ENCODE data around the gene PPM1H.

DNA sequence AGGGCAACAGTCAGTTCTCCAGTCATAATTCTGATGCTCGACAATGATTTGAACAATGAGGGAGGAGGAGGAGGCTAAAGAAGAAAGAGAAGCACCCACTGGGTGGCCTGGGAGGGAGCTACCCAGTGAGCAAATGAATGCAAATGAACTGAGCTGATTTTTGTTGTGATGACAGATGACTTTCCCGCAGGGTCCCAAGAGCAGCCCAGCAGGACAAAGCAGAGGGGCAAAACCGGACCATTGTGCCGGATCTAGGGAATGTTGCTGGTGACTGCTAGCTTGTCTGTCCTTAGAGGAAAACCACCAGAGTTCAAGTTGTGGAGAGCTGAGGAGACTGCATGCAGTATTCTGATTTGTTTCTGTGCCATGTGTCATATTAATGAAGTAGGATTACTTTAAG lies 305.5 kb downstream of the PPM1H start:
- TF ChIP-seq, protein P1, sequence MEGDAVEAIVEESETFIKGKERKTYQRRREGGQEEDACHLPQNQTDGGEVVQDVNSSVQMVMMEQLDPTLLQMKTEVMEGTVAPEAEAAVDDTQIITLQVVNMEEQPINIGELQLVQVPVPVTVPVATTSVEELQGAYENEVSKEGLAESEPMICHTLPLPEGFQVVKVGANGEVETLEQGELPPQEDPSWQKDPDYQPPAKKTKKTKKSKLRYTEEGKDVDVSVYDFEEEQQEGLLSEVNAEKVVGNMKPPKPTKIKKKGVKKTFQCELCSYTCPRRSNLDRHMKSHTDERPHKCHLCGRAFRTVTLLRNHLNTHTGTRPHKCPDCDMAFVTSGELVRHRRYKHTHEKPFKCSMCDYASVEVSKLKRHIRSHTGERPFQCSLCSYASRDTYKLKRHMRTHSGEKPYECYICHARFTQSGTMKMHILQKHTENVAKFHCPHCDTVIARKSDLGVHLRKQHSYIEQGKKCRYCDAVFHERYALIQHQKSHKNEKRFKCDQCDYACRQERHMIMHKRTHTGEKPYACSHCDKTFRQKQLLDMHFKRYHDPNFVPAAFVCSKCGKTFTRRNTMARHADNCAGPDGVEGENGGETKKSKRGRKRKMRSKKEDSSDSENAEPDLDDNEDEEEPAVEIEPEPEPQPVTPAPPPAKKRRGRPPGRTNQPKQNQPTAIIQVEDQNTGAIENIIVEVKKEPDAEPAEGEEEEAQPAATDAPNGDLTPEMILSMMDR (IDR thresholded peaks at IDR 0.05; ENCODE audit: low read length): no peak
- no peak for TF ChIP-seq EZH2 (IDR thresholded peaks at IDR 0.05; ENCODE audit: borderline replicate concordance, low read length)

Measured in OCI-LY1 (cell line).